Measurements from ENCODE around the gene MTMR10. TPM values are rescaled to one million over a fixed set of nuclear protein-coding genes. Genes with fewer than 3 reads are reported as not detected.

The MTMR10 gene
- total RNA-seq, 1 experiment from 2014 or later, result 16.0 TPM

DNA sequence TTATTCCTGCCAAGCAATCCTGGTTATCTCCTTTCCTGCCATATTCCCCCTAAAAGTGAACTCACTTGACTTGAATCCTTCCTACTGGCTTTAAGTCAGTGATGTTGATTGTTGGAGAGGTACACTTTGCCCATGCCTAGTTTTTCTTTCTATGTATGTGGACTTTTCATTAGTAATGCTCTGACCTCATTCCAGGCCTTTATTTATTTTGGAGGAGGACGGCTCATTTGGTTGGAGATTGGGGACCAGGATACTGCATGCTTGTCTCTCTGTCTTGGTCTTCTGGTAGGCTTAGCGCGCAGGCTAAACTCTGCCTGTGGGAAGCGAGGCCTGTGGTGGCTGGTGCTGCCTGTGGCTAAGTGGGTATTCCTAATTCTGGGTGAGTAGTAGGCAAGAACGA is 29.1 kb upstream of the MTMR10 start:
- BruUV-seq (replicated peaks), result no TSS peak
- Histone ChIP-seq H3K27ac (ENCODE audit: low read depth, low read length, poor library complexity, severe bottlenecking) (no peak overlapping the region), H3K9me3 (ENCODE audit: low read depth, low read length, poor library complexity, severe bottlenecking) (no peaks in the 10 kb centered on the region), H3K36me3 (ENCODE audit: insufficient read depth, low read length, poor library complexity, severe bottlenecking) (no peaks in the 10 kb centered on the region), H3K4me3 (ENCODE audit: low read depth, low read length, poor library complexity, severe bottlenecking) (no peak overlapping the region), H3K4me1 (ENCODE audit: insufficient read depth, low read length, poor library complexity, severe bottlenecking) (no peaks in the 10 kb centered on the region), H3K27me3 (replicated peaks; ENCODE audit: insufficient read depth, low read depth, low read length, poor library complexity) (no peaks in the 10 kb centered on the region)
- CTCF ChIA-PET, result no interaction called here
- intact Hi-C loops (cut with micrococcal nuclease; ENCODE audit: unreplicated experiment), result no loop called here
- TF ChIP-seq, protein P1, sequence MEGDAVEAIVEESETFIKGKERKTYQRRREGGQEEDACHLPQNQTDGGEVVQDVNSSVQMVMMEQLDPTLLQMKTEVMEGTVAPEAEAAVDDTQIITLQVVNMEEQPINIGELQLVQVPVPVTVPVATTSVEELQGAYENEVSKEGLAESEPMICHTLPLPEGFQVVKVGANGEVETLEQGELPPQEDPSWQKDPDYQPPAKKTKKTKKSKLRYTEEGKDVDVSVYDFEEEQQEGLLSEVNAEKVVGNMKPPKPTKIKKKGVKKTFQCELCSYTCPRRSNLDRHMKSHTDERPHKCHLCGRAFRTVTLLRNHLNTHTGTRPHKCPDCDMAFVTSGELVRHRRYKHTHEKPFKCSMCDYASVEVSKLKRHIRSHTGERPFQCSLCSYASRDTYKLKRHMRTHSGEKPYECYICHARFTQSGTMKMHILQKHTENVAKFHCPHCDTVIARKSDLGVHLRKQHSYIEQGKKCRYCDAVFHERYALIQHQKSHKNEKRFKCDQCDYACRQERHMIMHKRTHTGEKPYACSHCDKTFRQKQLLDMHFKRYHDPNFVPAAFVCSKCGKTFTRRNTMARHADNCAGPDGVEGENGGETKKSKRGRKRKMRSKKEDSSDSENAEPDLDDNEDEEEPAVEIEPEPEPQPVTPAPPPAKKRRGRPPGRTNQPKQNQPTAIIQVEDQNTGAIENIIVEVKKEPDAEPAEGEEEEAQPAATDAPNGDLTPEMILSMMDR (conservative IDR thresholded peaks at IDR 0.05; ENCODE audit: low read depth, low read length), result no peak
- no peak for TF ChIP-seq EZH2 (IDR thresholded peaks at IDR 0.05; ENCODE audit: borderline replicate concordance, low read depth, low read length, poor library complexity, severe bottlenecking)
- no peak for DNase-seq (ENCODE audit: low spot score)
- POLR2A ChIA-PET (ENCODE audit: low non-redundant PET), result no interaction called here

DNA sequence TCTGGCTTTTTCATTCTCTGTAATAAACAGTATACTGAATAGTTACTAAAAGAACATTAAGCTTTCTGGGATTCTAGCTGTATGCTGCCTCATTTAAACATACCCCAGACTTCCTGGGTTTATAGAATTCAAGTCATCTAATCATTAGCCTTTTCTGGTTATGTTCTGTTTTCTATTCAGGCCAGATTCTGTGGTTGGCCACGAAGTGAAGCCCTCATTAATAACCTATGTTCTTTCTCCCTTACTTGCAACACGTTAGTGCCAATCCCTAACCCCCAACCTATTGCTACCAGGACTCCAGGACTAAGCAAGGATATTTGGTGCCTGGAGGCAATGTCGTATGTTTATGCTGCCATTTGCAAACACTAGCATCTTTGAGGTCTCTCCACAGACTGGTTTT is 28.6 kb upstream of the MTMR10 start:
- no peaks in the 10 kb centered on the region for H3K36me3 ChIP-seq (ENCODE audit: insufficient read depth, low read length, poor library complexity, severe bottlenecking)
- H3K27me3 ChIP-seq (replicated peaks; ENCODE audit: insufficient read depth, low read depth, low read length, poor library complexity), result no peaks in the 10 kb centered on the region
- no TSS peak for BruUV-seq (replicated peaks)
- TF ChIP-seq, protein P1 (conservative IDR thresholded peaks at IDR 0.05; ENCODE audit: low read depth, low read length), result no peak
- TF ChIP-seq EZH2 (IDR thresholded peaks at IDR 0.05; ENCODE audit: borderline replicate concordance, low read depth, low read length, poor library complexity, severe bottlenecking), result no peak
- no peak for DNase-seq (ENCODE audit: low spot score)
- intact Hi-C loops (cut with micrococcal nuclease; ENCODE audit: unreplicated experiment), result no loop called here
- H3K9me3 ChIP-seq (ENCODE audit: low read depth, low read length, poor library complexity, severe bottlenecking), result no peaks in the 10 kb centered on the region
- no peak overlapping the region for H3K27ac ChIP-seq (ENCODE audit: low read depth, low read length, poor library complexity, severe bottlenecking)
- CTCF ChIA-PET, result no interaction called here
- no peaks in the 10 kb centered on the region for H3K4me1 ChIP-seq (ENCODE audit: insufficient read depth, low read length, poor library complexity, severe bottlenecking)
- no peak overlapping the region for H3K4me3 ChIP-seq (ENCODE audit: low read depth, low read length, poor library complexity, severe bottlenecking)
- POLR2A ChIA-PET (ENCODE audit: low non-redundant PET), result no interaction called here

DNA sequence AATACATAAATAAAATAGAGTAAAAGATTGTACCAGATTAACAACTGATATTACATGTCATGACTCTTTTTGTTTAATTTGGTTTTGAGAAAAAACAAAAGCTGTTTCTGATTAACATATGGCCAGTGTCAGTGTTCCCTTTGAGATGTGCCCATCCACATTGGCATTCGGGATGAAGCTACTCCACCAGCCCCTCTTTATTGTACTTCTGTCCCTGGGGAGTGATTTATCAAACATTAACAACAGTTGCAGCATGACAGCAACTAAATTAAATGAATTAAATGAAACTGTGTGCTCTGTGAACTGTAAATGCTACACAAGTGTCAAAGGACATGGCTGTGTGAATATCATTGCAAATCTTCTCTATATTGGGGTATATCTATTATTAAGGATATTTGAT is 25.9 kb upstream of the MTMR10 start:
- DNase-seq (ENCODE audit: low spot score), result no peak
- Histone ChIP-seq H3K9me3 (ENCODE audit: low read depth, low read length, poor library complexity, severe bottlenecking) (peaks cover 7% of the 10 kb centered on the region), H3K4me3 (ENCODE audit: low read depth, low read length, poor library complexity, severe bottlenecking) (no peak overlapping the region), H3K27ac (ENCODE audit: low read depth, low read length, poor library complexity, severe bottlenecking) (no peak overlapping the region), H3K27me3 (replicated peaks; ENCODE audit: insufficient read depth, low read depth, low read length, poor library complexity) (no peaks in the 10 kb centered on the region), H3K4me1 (ENCODE audit: insufficient read depth, low read length, poor library complexity, severe bottlenecking) (no peaks in the 10 kb centered on the region), H3K36me3 (ENCODE audit: insufficient read depth, low read length, poor library complexity, severe bottlenecking) (no peaks in the 10 kb centered on the region)
- ChIA-PET POLR2A (ENCODE audit: low non-redundant PET) (no interaction called here), CTCF (no interaction called here)
- BruUV-seq (replicated peaks), result no TSS peak
- intact Hi-C loops (cut with micrococcal nuclease; ENCODE audit: unreplicated experiment), result no loop called here
- TF ChIP-seq, protein P1 (conservative IDR thresholded peaks at IDR 0.05; ENCODE audit: low read depth, low read length), result no peak

All from A673 (cell line).